ENCODE data around the gene KLHDC7B. TPM values are rescaled to one million over a fixed set of nuclear protein-coding genes. Genes with fewer than 3 reads are reported as not detected.

KLHDC7B gene
- total and polyA plus RNA-seq, 2 of the 13 experiments (the other 11 are each of a cell fraction or from before 2014, with no cell fraction given): 0.11 TPM; not detected in 1

DNA sequence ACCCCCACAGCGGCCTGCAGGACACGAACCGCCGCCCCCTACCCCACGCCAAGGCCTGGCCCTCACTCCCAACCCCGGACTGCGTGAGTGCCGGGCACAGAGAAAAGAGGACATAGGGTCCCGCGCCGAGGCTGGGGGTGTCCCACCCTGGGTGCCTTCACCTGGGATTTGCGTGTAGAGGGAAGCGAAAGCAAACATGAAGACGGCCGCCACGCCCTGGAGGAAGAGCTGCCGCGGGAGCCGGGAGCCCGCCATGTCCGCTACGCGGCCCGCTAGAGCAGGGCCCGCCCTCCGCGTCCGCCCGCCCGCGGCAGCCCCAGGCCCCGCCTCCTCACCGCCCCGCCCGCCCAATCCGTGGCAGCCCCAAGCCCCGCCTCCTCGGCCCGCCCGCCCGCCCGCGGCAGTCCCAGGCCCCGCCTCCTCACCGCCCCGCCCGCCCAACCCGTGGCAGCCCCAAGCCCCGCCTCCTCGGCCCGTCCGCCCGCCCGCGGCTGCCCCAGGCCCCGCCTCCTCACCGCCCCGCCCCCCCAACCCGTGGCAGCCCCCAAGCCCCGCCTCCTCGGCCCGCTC, 38.2 kb upstream of the KLHDC7B start, which contains the start of gene LMF2 (continued):
- TF ChIP-seq, protein P1, sequence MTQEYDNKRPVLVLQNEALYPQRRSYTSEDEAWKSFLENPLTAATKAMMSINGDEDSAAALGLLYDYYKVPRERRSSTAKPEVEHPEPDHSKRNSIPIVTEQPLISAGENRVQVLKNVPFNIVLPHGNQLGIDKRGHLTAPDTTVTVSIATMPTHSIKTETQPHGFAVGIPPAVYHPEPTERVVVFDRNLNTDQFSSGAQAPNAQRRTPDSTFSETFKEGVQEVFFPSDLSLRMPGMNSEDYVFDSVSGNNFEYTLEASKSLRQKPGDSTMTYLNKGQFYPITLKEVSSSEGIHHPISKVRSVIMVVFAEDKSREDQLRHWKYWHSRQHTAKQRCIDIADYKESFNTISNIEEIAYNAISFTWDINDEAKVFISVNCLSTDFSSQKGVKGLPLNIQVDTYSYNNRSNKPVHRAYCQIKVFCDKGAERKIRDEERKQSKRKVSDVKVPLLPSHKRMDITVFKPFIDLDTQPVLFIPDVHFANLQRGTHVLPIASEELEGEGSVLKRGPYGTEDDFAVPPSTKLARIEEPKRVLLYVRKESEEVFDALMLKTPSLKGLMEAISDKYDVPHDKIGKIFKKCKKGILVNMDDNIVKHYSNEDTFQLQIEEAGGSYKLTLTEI (CRISPR knock-in tag; conservative IDR thresholded peaks at IDR 0.05): no peak
- TF ChIP-seq WIZ (CRISPR knock-in tag; IDR thresholded peaks at IDR 0.05): no peak
- peak; percentile 58; the same call in 1 of the 2 replicates for TF ChIP-seq ZNF543 (CRISPR knock-in tag; IDR thresholded peaks at IDR 0.05)
- TF ChIP-seq ZNF550 (CRISPR knock-in tag; IDR thresholded peaks at IDR 0.05; ENCODE audit: borderline replicate concordance): no peak
- TF ChIP-seq, protein P2, sequence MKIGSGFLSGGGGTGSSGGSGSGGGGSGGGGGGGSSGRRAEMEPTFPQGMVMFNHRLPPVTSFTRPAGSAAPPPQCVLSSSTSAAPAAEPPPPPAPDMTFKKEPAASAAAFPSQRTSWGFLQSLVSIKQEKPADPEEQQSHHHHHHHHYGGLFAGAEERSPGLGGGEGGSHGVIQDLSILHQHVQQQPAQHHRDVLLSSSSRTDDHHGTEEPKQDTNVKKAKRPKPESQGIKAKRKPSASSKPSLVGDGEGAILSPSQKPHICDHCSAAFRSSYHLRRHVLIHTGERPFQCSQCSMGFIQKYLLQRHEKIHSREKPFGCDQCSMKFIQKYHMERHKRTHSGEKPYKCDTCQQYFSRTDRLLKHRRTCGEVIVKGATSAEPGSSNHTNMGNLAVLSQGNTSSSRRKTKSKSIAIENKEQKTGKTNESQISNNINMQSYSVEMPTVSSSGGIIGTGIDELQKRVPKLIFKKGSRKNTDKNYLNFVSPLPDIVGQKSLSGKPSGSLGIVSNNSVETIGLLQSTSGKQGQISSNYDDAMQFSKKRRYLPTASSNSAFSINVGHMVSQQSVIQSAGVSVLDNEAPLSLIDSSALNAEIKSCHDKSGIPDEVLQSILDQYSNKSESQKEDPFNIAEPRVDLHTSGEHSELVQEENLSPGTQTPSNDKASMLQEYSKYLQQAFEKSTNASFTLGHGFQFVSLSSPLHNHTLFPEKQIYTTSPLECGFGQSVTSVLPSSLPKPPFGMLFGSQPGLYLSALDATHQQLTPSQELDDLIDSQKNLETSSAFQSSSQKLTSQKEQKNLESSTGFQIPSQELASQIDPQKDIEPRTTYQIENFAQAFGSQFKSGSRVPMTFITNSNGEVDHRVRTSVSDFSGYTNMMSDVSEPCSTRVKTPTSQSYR (CRISPR knock-in tag; IDR thresholded peaks at IDR 0.05; ENCODE audit: borderline replicate concordance): peak; percentile 21; the same call in 1 of the 2 replicates
- TF ChIP-seq, protein P3, sequence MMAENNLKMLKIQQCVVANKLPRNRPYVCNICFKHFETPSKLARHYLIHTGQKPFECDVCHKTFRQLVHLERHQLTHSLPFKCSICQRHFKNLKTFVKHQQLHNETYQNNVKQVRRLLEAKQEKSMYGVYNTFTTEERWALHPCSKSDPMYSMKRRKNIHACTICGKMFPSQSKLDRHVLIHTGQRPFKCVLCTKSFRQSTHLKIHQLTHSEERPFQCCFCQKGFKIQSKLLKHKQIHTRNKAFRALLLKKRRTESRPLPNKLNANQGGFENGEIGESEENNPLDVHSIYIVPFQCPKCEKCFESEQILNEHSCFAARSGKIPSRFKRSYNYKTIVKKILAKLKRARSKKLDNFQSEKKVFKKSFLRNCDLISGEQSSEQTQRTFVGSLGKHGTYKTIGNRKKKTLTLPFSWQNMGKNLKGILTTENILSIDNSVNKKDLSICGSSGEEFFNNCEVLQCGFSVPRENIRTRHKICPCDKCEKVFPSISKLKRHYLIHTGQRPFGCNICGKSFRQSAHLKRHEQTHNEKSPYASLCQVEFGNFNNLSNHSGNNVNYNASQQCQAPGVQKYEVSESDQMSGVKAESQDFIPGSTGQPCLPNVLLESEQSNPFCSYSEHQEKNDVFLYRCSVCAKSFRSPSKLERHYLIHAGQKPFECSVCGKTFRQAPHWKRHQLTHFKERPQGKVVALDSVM (CRISPR knock-in tag; IDR thresholded peaks at IDR 0.05): no peak
- TF ChIP-seq PHF20 (CRISPR knock-in tag; IDR thresholded peaks at IDR 0.05): 0 out of 2 replicates have a peak, but pooled peaks have one; percentile 45
- TF ChIP-seq TCF7 (IDR thresholded peaks at IDR 0.05; ENCODE audit: low read depth): no peak
- TF ChIP-seq, protein P4, sequence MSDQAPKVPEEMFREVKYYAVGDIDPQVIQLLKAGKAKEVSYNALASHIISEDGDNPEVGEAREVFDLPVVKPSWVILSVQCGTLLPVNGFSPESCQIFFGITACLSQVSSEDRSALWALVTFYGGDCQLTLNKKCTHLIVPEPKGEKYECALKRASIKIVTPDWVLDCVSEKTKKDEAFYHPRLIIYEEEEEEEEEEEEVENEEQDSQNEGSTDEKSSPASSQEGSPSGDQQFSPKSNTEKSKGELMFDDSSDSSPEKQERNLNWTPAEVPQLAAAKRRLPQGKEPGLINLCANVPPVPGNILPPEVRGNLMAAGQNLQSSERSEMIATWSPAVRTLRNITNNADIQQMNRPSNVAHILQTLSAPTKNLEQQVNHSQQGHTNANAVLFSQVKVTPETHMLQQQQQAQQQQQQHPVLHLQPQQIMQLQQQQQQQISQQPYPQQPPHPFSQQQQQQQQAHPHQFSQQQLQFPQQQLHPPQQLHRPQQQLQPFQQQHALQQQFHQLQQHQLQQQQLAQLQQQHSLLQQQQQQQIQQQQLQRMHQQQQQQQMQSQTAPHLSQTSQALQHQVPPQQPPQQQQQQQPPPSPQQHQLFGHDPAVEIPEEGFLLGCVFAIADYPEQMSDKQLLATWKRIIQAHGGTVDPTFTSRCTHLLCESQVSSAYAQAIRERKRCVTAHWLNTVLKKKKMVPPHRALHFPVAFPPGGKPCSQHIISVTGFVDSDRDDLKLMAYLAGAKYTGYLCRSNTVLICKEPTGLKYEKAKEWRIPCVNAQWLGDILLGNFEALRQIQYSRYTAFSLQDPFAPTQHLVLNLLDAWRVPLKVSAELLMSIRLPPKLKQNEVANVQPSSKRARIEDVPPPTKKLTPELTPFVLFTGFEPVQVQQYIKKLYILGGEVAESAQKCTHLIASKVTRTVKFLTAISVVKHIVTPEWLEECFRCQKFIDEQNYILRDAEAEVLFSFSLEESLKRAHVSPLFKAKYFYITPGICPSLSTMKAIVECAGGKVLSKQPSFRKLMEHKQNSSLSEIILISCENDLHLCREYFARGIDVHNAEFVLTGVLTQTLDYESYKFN (CRISPR knock-in tag; conservative IDR thresholded peaks at IDR 0.05): no peak
- TF ChIP-seq, protein P5, sequence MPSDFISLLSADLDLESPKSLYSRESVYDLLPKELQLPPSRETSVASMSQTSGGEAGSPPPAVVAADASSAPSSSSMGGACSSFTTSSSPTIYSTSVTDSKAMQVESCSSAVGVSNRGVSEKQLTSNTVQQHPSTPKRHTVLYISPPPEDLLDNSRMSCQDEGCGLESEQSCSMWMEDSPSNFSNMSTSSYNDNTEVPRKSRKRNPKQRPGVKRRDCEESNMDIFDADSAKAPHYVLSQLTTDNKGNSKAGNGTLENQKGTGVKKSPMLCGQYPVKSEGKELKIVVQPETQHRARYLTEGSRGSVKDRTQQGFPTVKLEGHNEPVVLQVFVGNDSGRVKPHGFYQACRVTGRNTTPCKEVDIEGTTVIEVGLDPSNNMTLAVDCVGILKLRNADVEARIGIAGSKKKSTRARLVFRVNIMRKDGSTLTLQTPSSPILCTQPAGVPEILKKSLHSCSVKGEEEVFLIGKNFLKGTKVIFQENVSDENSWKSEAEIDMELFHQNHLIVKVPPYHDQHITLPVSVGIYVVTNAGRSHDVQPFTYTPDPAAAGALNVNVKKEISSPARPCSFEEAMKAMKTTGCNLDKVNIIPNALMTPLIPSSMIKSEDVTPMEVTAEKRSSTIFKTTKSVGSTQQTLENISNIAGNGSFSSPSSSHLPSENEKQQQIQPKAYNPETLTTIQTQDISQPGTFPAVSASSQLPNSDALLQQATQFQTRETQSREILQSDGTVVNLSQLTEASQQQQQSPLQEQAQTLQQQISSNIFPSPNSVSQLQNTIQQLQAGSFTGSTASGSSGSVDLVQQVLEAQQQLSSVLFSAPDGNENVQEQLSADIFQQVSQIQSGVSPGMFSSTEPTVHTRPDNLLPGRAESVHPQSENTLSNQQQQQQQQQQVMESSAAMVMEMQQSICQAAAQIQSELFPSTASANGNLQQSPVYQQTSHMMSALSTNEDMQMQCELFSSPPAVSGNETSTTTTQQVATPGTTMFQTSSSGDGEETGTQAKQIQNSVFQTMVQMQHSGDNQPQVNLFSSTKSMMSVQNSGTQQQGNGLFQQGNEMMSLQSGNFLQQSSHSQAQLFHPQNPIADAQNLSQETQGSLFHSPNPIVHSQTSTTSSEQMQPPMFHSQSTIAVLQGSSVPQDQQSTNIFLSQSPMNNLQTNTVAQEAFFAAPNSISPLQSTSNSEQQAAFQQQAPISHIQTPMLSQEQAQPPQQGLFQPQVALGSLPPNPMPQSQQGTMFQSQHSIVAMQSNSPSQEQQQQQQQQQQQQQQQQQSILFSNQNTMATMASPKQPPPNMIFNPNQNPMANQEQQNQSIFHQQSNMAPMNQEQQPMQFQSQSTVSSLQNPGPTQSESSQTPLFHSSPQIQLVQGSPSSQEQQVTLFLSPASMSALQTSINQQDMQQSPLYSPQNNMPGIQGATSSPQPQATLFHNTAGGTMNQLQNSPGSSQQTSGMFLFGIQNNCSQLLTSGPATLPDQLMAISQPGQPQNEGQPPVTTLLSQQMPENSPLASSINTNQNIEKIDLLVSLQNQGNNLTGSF (CRISPR knock-in tag; IDR thresholded peaks at IDR 0.05): no peak
